H1 (cell line): ENCODE data around the gene HIP1. TPM values are rescaled to one million over a fixed set of nuclear protein-coding genes. Genes with fewer than 3 reads are reported as not detected.
"Not testable (repeated sequence)": the region's sequence is repeated elsewhere in the genome, so short reads cannot be mapped to it uniquely, and the experiment has no call there.

Experiments
- CTCF ChIA-PET: fragments of 300-600 bp; sonication (Branson Sonifier 250); formaldehyde crosslinking; loops from one replicate; lab custom pipeline; 2021; ENCODE audit not compliant: partially characterized antibody; lab: Charles Lee
- POLR2A ChIA-PET: fragments of 300-600 bp; sonication (Branson Sonifier 250); formaldehyde crosslinking; loops from one replicate; lab custom pipeline; 2021; ENCODE audit warnings: inconsistent platforms; ENCODE audit not compliant: partially characterized antibody; lab: Charles Lee
- DNase-seq, 2 experiments: peaks; one replicate each; pipeline versions ENCODE4 v3.0.0 to v3.0.0-alpha.2; 2010 to 2022; ENCODE audit warnings: low spot score in 2 of 2, low read depth in 1 of 2, mixed read lengths in 1 of 2
- FAIRE-seq: peaks from 2 replicates; lab custom pipeline; 2011; peaks lifted over from hg19 to GRCh38; lab: Jason Lieb, UNC
- H2AFZ ChIP-seq: 2 replicates; pipeline ENCODE4 v1.8.1; 2012; ENCODE audit warnings: low read length, inconsistent platforms
- H2AK5ac ChIP-seq: 2 replicates; pipeline ENCODE4 v1.6.1; 2013; ENCODE audit warnings: low read depth, low read length
- H2BK120ac ChIP-seq: replicated peaks from 2 replicates; pipeline ENCODE3; 2013; ENCODE audit warnings: low read depth, low read length, inconsistent platforms
- H2BK12ac ChIP-seq: 2 replicates; pipeline ENCODE4 v1.6.1; 2013; ENCODE audit warnings: low read depth, low read length
- H2BK15ac ChIP-seq: 2 replicates; pipeline ENCODE4 v1.6.1; 2013; ENCODE audit warnings: low read length
- H2BK20ac ChIP-seq: 2 replicates; pipeline ENCODE4 v1.6.1; 2013; ENCODE audit warnings: low read length
- H2BK5ac ChIP-seq: 2 replicates; pipeline ENCODE4 v1.6.1; 2013; ENCODE audit warnings: low read depth, low read length
- H3K14ac ChIP-seq: 2 replicates; pipeline ENCODE4 v1.6.1; 2013; ENCODE audit warnings: inconsistent platforms; ENCODE audit not compliant: insufficient read length
- H3K18ac ChIP-seq: 2 replicates; pipeline ENCODE4 v1.6.1; 2013; ENCODE audit warnings: low read length; ENCODE audit errors: extremely low read depth
- H3K23ac ChIP-seq: 2 replicates; pipeline ENCODE4 v1.6.1; 2013; ENCODE audit warnings: inconsistent platforms; ENCODE audit not compliant: insufficient read length
- H3K23me2 ChIP-seq: 2 replicates; pipeline ENCODE4 v1.6.1; 2013; ENCODE audit warnings: low read depth, low read length
- H3K27ac ChIP-seq: 2 replicates; pipeline ENCODE4 v1.6.1; 2011; ENCODE audit warnings: low read depth, low read length, inconsistent platforms
- H3K27me3 ChIP-seq, 4 experiments: replicated peaks in 1 of 4; 1 replicate in 1 of 4; 2 replicates in 3 of 4; pipeline versions ENCODE4 v1.6.1 to v1.8.1; 2011 to 2013; ENCODE audit warnings: low read length in 3 of 4, mild to moderate bottlenecking in 3 of 4, inconsistent platforms in 2 of 4, mixed read lengths in 2 of 4, moderate library complexity in 1 of 4; ENCODE audit not compliant: control insufficient read depth in 3 of 4, insufficient read depth in 3 of 4; ENCODE audit errors: extremely low read depth in 1 of 4
- H3K36me3 ChIP-seq, 4 experiments: 2 replicates each; pipeline versions ENCODE4 v1.6.1 to v1.8.1; 2011 to 2013; ENCODE audit warnings: mild to moderate bottlenecking in 4 of 4, low read length in 3 of 4, moderate library complexity in 2 of 4, control low read depth in 1 of 4, inconsistent platforms in 1 of 4; ENCODE audit not compliant: insufficient read depth in 4 of 4, control insufficient read depth in 2 of 4
- H3K4ac ChIP-seq: replicated peaks from 2 replicates; pipeline ENCODE3; 2013; ENCODE audit warnings: low read length, low read depth, mixed read lengths, inconsistent platforms; ENCODE audit not compliant: insufficient read length
- H3K4me1 ChIP-seq, 4 experiments: replicated peaks in 1 of 4; 1 replicate in 1 of 4; 2 replicates in 3 of 4; pipeline versions ENCODE4 v1.6.1 to v1.8.1; 2011 to 2013; ENCODE audit warnings: low read length in 3 of 4, inconsistent platforms in 2 of 4, mixed read lengths in 1 of 4; ENCODE audit not compliant: insufficient read depth in 4 of 4, control insufficient read depth in 3 of 4
- H3K4me2 ChIP-seq, 2 experiments: 2 replicates each; pipeline versions ENCODE4 v1.6.1 to v1.8.1; 2011 to 2013; ENCODE audit warnings: low read depth in 2 of 2, low read length in 2 of 2, control low read depth in 1 of 2, inconsistent platforms in 1 of 2, mild to moderate bottlenecking in 1 of 2; ENCODE audit not compliant: insufficient read depth in 1 of 2
- H3K4me3 ChIP-seq, 4 experiments: fragments of 200-600, 300-600 bp in 1 of 4; sonication (generic), shearing (Covaris generic), sonication (Bioruptor Twin) in 1 of 4; 2 replicates each; pipeline versions ENCODE4 v1.5.1 to v1.8.1; 2011 to 2016; ENCODE audit warnings: low read length in 4 of 4, low read depth in 3 of 4, control low read depth in 2 of 4, inconsistent platforms in 2 of 4, mild to moderate bottlenecking in 2 of 4, mixed read lengths in 1 of 4, moderate library complexity in 1 of 4; ENCODE audit not compliant: insufficient read depth in 2 of 4; ENCODE audit errors: extremely low read depth in 1 of 4
- H3K56ac ChIP-seq: replicated peaks from 2 replicates; pipeline ENCODE3; 2013; ENCODE audit warnings: low read depth, mild to moderate bottlenecking, mixed read lengths, low read length, inconsistent platforms; ENCODE audit not compliant: insufficient read length
- H3K79me1 ChIP-seq: 2 replicates; pipeline ENCODE4 v1.6.1; 2013; ENCODE audit warnings: low read depth, low read length, control low read depth
- H3K79me2 ChIP-seq, 2 experiments: 2 replicates each; pipeline versions ENCODE4 v1.6.1 to v1.8.1; 2012 to 2013; ENCODE audit warnings: low read length in 2 of 2, mild to moderate bottlenecking in 2 of 2, inconsistent platforms in 1 of 2; ENCODE audit not compliant: insufficient read depth in 2 of 2, control insufficient read depth in 1 of 2
- H3K9ac ChIP-seq, 4 experiments: replicated peaks in 1 of 4; 1 replicate in 1 of 4; 2 replicates in 3 of 4; pipeline versions ENCODE4 v1.6.1 to v1.8.1; 2011 to 2013; ENCODE audit warnings: low read depth in 3 of 4, low read length in 3 of 4, control low read depth in 2 of 4, mild to moderate bottlenecking in 2 of 4, moderate library complexity in 2 of 4, inconsistent platforms in 1 of 4; ENCODE audit errors: extremely low read depth in 1 of 4
- H3K9me3 ChIP-seq, 2 experiments: 2 replicates each; pipeline versions ENCODE4 v1.6.1 to v1.8.1; 2012 to 2013; ENCODE audit warnings: mild to moderate bottlenecking in 2 of 2, moderate library complexity in 2 of 2, control low read depth in 1 of 2, inconsistent platforms in 1 of 2, low read depth in 1 of 2, low read length in 1 of 2, mixed read lengths in 1 of 2; ENCODE audit not compliant: insufficient read depth in 2 of 2
- H4K20me1 ChIP-seq, 2 experiments: replicated peaks in 1 of 2; 2 replicates each; pipeline versions ENCODE3 to v1.8.1; 2011 to 2013; ENCODE audit warnings: inconsistent platforms in 2 of 2, low read length in 2 of 2, mild to moderate bottlenecking in 1 of 2; ENCODE audit not compliant: insufficient read depth in 2 of 2, control insufficient read depth in 1 of 2
- H4K5ac ChIP-seq: 2 replicates; pipeline ENCODE4 v1.6.1; 2013; ENCODE audit warnings: low read length, low read depth, mixed read lengths, inconsistent platforms; ENCODE audit not compliant: insufficient read length
- H4K8ac ChIP-seq: 2 replicates; pipeline ENCODE4 v1.8.0; 2013; ENCODE audit warnings: mild to moderate bottlenecking, moderate library complexity, low read length, inconsistent platforms; ENCODE audit not compliant: insufficient read depth; ENCODE audit errors: extremely low read depth
- H4K91ac ChIP-seq: replicated peaks from 2 replicates; pipeline ENCODE3; 2013; ENCODE audit warnings: low read length, mixed read lengths, inconsistent platforms; ENCODE audit not compliant: insufficient read length
- WGBS, 2 experiments: shearing (Covaris generic) in 1 of 2; methylation state at CpG; one replicate each; pipeline versions ENCODE4 v1.1.6 to v1.1.7; 2013 to 2015; ENCODE audit warnings: low lambda C conversion rate in 2 of 2, mixed read lengths in 2 of 2, inconsistent platforms in 1 of 2, low coverage in 1 of 2, missing lambda C conversion rate in 1 of 2; ENCODE audit not compliant: insufficient replicate concordance in 2 of 2, insufficient coverage in 1 of 2, insufficient read length in 1 of 2; ENCODE audit errors: extremely low coverage in 1 of 2, missing lambda C conversion rate in 1 of 2; 5-methylcytosine and 5-hydroxymethylcytosine counted together
- polyA plus RNA-seq, 7 experiments: library from polyadenylated mRNA; depleted of rRNA in 3 of 7; stranded (reverse) in 5 of 7; unstranded in 2 of 7; fragments of >200 nt in 5 of 7; fragments of 200-250 nt in 2 of 7; gene quantifications; 1 replicate in 5 of 7; 2 replicates in 1 of 7; 4 replicates in 1 of 7; pipeline versions ENCODE4 v1.2.1 to v1.2.3, GENCODE V29; 2011 to 2013; ENCODE audit warnings: missing spikeins in 2 of 7, mixed read lengths in 2 of 7
- total RNA-seq: library from RNA; stranded (reverse); fragmentation: NEBNext Ultra II Directional; extraction: Animal tissue kit (Norgen Biotek cat#: 25700); gene quantifications from 2 replicates; pipeline ENCODE4 v1.2.1, GENCODE V29; 2021

The HIP1 gene
- total and polyA plus RNA-seq, 2 of the 8 experiments (the other 6 are each of a cell fraction or from before 2014, with no cell fraction given) = 51.8 to 108 TPM

DNA sequence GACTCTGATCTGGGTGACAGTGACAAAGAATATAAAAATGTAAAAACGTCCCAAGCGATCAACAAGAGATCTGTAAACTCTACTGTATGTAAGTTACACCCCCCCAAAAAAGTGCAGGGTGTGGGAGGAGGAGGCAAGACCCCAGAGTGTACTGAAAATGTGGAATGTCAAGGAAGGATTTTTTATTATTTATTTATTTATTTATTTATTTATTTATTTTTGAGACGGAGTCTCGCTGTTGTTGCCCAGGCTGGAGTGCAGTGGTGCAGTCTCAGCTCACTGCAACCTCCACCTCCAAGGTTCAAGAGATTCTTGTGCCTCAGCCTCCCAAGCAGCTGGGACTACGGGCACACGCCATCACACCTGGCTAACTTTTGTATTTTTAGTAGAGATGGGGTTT is 181.9 kb downstream of the HIP1 start:
- H2BK12ac ChIP-seq, H2BK15ac ChIP-seq, H2AK5ac ChIP-seq, H2BK120ac ChIP-seq, H4K20me1 ChIP-seq, H3K56ac ChIP-seq, H3K4me1 ChIP-seq, H3K79me2 ChIP-seq, H3K23me2 ChIP-seq, H3K79me1 ChIP-seq, POLR2A ChIA-PET, H3K9ac ChIP-seq, H4K91ac ChIP-seq, H2AFZ ChIP-seq, H3K18ac ChIP-seq, H3K4ac ChIP-seq, H2BK20ac ChIP-seq, H3K4me2 ChIP-seq, H3K4me3 ChIP-seq, H4K5ac ChIP-seq, FAIRE-seq, H3K14ac ChIP-seq, DNase-seq, H4K8ac ChIP-seq, H2BK5ac ChIP-seq, H3K27me3 ChIP-seq, H3K23ac ChIP-seq, H3K9me3 ChIP-seq, H3K27ac ChIP-seq: not testable (repeated sequence)
- CTCF ChIA-PET = interaction anchor here (0.6 kb wide), 1 partner anchor 461 kb away, joined by 4 read pairs; no protein-coding TSS in a partner anchor
- H3K36me3 ChIP-seq = peaks cover 45 to 92% (median 74%) of the 10 kb centered on the region in 4 experiments
- WGBS, 2 experiments = 95% methylated on average over 6 of the region's 6 CpGs; no CpG with 5 or more reads in 1 of the 2 experiments
